GM10248 (cell line): ENCODE results near the gene DSCAML1.
A peak's percentile ranks its signal among the peaks of the same experiment; 100 is the strongest.

Experiments used
- CTCF ChIA-PET: fragments of 300-600 bp; sonication (Branson Sonifier 250); formaldehyde crosslinking; extraction: SDS; loops from one replicate; lab custom pipeline; 2021; ENCODE audit warnings: antibody characterized with exemption; lab: Yijun Ruan, JAX
- POLR2A ChIA-PET: fragments of 350-650 bp; sonication (Branson Sonifier 250); formaldehyde crosslinking; extraction: SDS; loops from one replicate; lab custom pipeline; 2020; ENCODE audit warnings: antibody characterized with exemption; lab: Yijun Ruan, JAX
- DNase-seq: peaks from one replicate; pipeline ENCODE4 v3.0.0; 2012; ENCODE audit errors: extremely low spot score
- CTCF ChIP-seq: IDR thresholded peaks from 2 replicates; pipeline ENCODE4 v1.5.1; 2012; ENCODE audit warnings: mild to moderate bottlenecking, low read depth; ENCODE audit errors: extremely low read depth, missing control alignments, control extremely low read depth

The DSCAML1 gene

GRCh38 chr11:117481885-117482284, 315.1 kb downstream of the DSCAML1 start:
- ChIA-PET CTCF (interaction anchor here (4.9 kb wide), 1 partner anchor 55 kb away, joined by 32 read pairs; no protein-coding TSS in a partner anchor), POLR2A (no interaction called here)
- no peak for DNase-seq
- TF ChIP-seq CTCF = no peak

GRCh38 chr11:117481036-117481435, 316.0 kb downstream of the DSCAML1 start:
- no peak for DNase-seq
- ChIA-PET CTCF (interaction anchor here (1.5 to 4.9 kb wide), 2 partner anchors 54 to 61 kb away, joined by 3 to 32 read pairs; no protein-coding TSS in a partner anchor), POLR2A (no interaction called here)
- no peak for TF ChIP-seq CTCF

- DNase-seq = no peak
- POLR2A ChIA-PET = no interaction called here
- no peak for TF ChIP-seq CTCF
- CTCF ChIA-PET = interaction anchor here (0.8 to 4.9 kb wide), 5 partner anchors 16 to 202 kb away, joined by 3 to 32 read pairs (median 3); no protein-coding TSS in a partner anchor
These were observed 316.8 kb downstream of the DSCAML1 start for GRCh38 chr11:117480221-117480620.

GRCh38 chr11:117479372-117479771, 317.6 kb downstream of the DSCAML1 start:
- ChIA-PET POLR2A (interaction anchor here (0.8 kb wide), 1 partner anchor 286 kb away, joined by 3 read pairs; no protein-coding TSS in a partner anchor), CTCF (interaction anchor here (0.8 to 4.9 kb wide), 7 partner anchors 11 to 201 kb away, joined by 3 to 32 read pairs (median 4); no protein-coding TSS in a partner anchor)
- peak; percentile 45 for DNase-seq
- TF ChIP-seq CTCF = peak; percentile 27

GRCh38 chr11:117478926-117479325, 318.1 kb downstream of the DSCAML1 start:
- DNase-seq = no peak
- no peak for TF ChIP-seq CTCF
- POLR2A ChIA-PET = interaction anchor here (0.8 kb wide), 1 partner anchor 287 kb away, joined by 3 read pairs; no protein-coding TSS in a partner anchor
- CTCF ChIA-PET = interaction anchor here (0.9 to 4.9 kb wide), 5 partner anchors 10 to 52 kb away, joined by 3 to 32 read pairs (median 4); no protein-coding TSS in a partner anchor

- ChIA-PET POLR2A (no interaction called here), CTCF (interaction anchor here (0.9 to 4.9 kb wide), 5 partner anchors 10 to 52 kb away, joined by 3 to 32 read pairs (median 4); no protein-coding TSS in a partner anchor)
- no peak for TF ChIP-seq CTCF
- no peak for DNase-seq
These were observed 318.7 kb downstream of the DSCAML1 start for GRCh38 chr11:117478126-117478860.
